Hepatocyte (in vitro differentiated cells): ENCODE results near the gene USP47.
A peak's percentile ranks its signal among the peaks of the same experiment; 100 is the strongest.

Experiments used
- EZH2 ChIP-seq: fragments of 200-600 bp; sonication (generic); IDR thresholded peaks from 2 replicates; pipeline ENCODE4 v1.6.1; 2016; ENCODE audit warnings: antibody characterized with exemption, mild to moderate bottlenecking, borderline replicate concordance
- EZH2phosphoT487 ChIP-seq: fragments of 200-600 bp; sonication (generic); IDR thresholded peaks from one replicate; pipeline ENCODE4 v1.6.1; 2018; ENCODE audit warnings: antibody characterized with exemption, mild to moderate bottlenecking, low read depth, moderate library complexity; ENCODE audit not compliant: unreplicated experiment, severe bottlenecking
- TF ChIP-seq, protein P1 (sequence below): fragments of 200-600 bp; sonication (generic); IDR thresholded peaks from 2 replicates; pipeline ENCODE4 v1.5.1; 2016; ENCODE audit warnings: antibody characterized with exemption, mild to moderate bottlenecking; ENCODE audit not compliant: poor library complexity

DNA sequence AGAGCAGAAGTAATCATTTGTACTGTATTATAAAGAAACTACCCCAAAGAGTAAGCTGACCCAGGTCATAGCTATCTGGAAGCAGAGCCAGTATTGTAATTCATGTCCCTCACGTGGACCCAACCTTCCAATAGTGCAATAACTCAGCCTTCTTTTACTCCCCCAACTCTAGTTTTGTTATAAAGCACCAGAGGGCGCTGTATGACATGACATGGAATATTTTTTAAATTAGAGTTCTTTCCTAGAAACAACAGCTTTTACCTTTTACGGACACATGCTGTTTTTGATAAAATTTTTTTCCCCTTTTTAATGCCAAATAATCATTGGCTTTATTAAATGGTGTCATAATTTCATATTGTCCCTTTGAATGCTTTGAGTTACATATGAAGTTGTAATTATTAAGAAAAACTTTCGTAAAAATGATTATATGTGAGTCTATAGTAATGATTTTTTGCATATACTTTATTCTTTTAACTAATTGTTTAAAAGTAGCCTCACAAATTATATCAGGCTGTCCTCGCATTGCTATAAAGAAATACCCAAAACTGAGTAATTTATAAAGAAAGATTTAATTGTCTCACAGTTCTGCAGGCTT lies 89.8 kb downstream of the USP47 start:
- no peak for TF ChIP-seq EZH2
- TF ChIP-seq, protein P1, sequence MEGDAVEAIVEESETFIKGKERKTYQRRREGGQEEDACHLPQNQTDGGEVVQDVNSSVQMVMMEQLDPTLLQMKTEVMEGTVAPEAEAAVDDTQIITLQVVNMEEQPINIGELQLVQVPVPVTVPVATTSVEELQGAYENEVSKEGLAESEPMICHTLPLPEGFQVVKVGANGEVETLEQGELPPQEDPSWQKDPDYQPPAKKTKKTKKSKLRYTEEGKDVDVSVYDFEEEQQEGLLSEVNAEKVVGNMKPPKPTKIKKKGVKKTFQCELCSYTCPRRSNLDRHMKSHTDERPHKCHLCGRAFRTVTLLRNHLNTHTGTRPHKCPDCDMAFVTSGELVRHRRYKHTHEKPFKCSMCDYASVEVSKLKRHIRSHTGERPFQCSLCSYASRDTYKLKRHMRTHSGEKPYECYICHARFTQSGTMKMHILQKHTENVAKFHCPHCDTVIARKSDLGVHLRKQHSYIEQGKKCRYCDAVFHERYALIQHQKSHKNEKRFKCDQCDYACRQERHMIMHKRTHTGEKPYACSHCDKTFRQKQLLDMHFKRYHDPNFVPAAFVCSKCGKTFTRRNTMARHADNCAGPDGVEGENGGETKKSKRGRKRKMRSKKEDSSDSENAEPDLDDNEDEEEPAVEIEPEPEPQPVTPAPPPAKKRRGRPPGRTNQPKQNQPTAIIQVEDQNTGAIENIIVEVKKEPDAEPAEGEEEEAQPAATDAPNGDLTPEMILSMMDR, result peak; percentile 74
- TF ChIP-seq EZH2phosphoT487, result no peak
